K562 (cell line): ENCODE data around the gene OBSCN. TPM values are rescaled to one million over a fixed set of nuclear protein-coding genes. Genes with fewer than 3 reads are reported as not detected.

Source experiments
- ATAC-seq: fragments of 200-7000 bp; cut with Tn5 transposase; 3 replicates; pipeline ENCODE4 v1.9.1; 2020; ENCODE audit warnings: moderate library complexity
- BruUV-seq: library from RNA; stranded (reverse); fragments of 400-500 nt; replicated peaks from 2 replicates; lab custom pipeline; 2021; lab: Mats Ljungman, UMichigan
- CTCF ChIA-PET: fragments of 300-600 bp; formaldehyde crosslinking; extraction: SDS; loops from one replicate; lab custom pipeline; 2021; ENCODE audit warnings: low intra/inter-chr PET ratio; lab: Yijun Ruan, JAX
- POLR2A ChIA-PET: fragments of 300-600, 350-650 bp; sonication (Branson Sonifier 250); formaldehyde crosslinking; extraction: SDS; loops from one replicate; lab custom pipeline; 2021; ENCODE audit warnings: antibody characterized with exemption, inconsistent platforms; lab: Yijun Ruan, JAX
- DNase-seq, 4 experiments: peaks; one replicate each; pipeline versions ENCODE4 v3.0.0 to v3.0.0-alpha.2; 2011 to 2018; ENCODE audit warnings: low spot score in 3 of 4, mixed read lengths in 3 of 4; ENCODE audit errors: extremely low read depth in 1 of 4
- FAIRE-seq: peaks from 2 replicates; lab custom pipeline; 2011; peaks lifted over from hg19 to GRCh38; lab: Jason Lieb, UNC
- H2AFZ ChIP-seq: 2 replicates; pipeline ENCODE4 v1.6.0; 2011; ENCODE audit warnings: low read depth, low read length, control low read depth, inconsistent platforms
- H3K27ac ChIP-seq: fragments of 200-600 bp; 3 replicates; pipeline ENCODE4 v1.8.0; 2011; ENCODE audit warnings: low read depth, mild to moderate bottlenecking, control low read depth, inconsistent platforms, low read length, moderate library complexity, mixed read lengths; ENCODE audit errors: extremely low read depth
- H3K27me3 ChIP-seq, 2 experiments: fragments of 300-600 bp in 1 of 2; 2 replicates in 1 of 2; 3 replicates in 1 of 2; pipeline versions ENCODE4 v1.6.0 to v1.8.0; 2011; ENCODE audit warnings: inconsistent platforms in 2 of 2, low read length in 2 of 2, mild to moderate bottlenecking in 1 of 2, mixed read lengths in 1 of 2, moderate library complexity in 1 of 2; ENCODE audit not compliant: control insufficient read depth in 2 of 2, insufficient read depth in 2 of 2
- H3K36me3 ChIP-seq: fragments of 300-600 bp; 3 replicates; pipeline ENCODE4 v1.8.0; 2011; ENCODE audit warnings: mild to moderate bottlenecking, low read length, inconsistent platforms; ENCODE audit not compliant: control insufficient read depth, insufficient read depth
- H3K4me1 ChIP-seq, 2 experiments: fragments of 200-600 bp in 1 of 2; replicated peaks in 1 of 2; 2 replicates in 1 of 2; 3 replicates in 1 of 2; pipeline versions ENCODE4 v1.5.1 to v1.8.0; 2011; ENCODE audit warnings: inconsistent platforms in 2 of 2, low read length in 2 of 2, mild to moderate bottlenecking in 1 of 2, mixed read lengths in 1 of 2, moderate library complexity in 1 of 2; ENCODE audit not compliant: control insufficient read depth in 2 of 2, insufficient read depth in 2 of 2
- H3K4me2 ChIP-seq: 2 replicates; pipeline ENCODE4 v1.6.1; 2011; ENCODE audit warnings: low read length, control low read depth, inconsistent platforms, mixed read lengths; ENCODE audit not compliant: insufficient read depth
- H3K4me3 ChIP-seq: fragments of 200-600 bp; sonication (generic), shearing (Covaris generic); 2 replicates; pipeline ENCODE4 v1.5.1; 2016; ENCODE audit warnings: control low read depth, inconsistent platforms
- H3K79me2 ChIP-seq: fragments of 200-600 bp; 3 replicates; pipeline ENCODE4 v1.8.0; 2011; ENCODE audit warnings: low read length, inconsistent platforms; ENCODE audit not compliant: control insufficient read depth, insufficient read depth
- H3K9ac ChIP-seq, 2 experiments: 2 replicates each; pipeline versions ENCODE4 v1.6.0 to v1.6.1; 2011; ENCODE audit warnings: low read depth in 2 of 2, low read length in 2 of 2, control low read depth in 1 of 2, inconsistent platforms in 1 of 2, mild to moderate bottlenecking in 1 of 2, mixed read lengths in 1 of 2; ENCODE audit not compliant: insufficient read depth in 1 of 2
- H3K9me1 ChIP-seq: one replicate; pipeline ENCODE4 v1.6.0; 2011; ENCODE audit warnings: inconsistent platforms, mild to moderate bottlenecking, low read length, moderate library complexity; ENCODE audit not compliant: control insufficient read depth, insufficient read depth
- H3K9me3 ChIP-seq: replicated peaks from 2 replicates; pipeline ENCODE4 v1.5.1; 2011; ENCODE audit warnings: low read depth, low read length, inconsistent platforms; ENCODE audit not compliant: control insufficient read depth, insufficient read depth
- H4K20me1 ChIP-seq: replicated peaks from 2 replicates; pipeline ENCODE4 v1.6.1; 2011; ENCODE audit warnings: low read length, inconsistent platforms, mixed read lengths; ENCODE audit not compliant: control insufficient read depth, insufficient read depth
- BRD4 ChIP-seq: fragments of 200-600 bp; sonication (generic); IDR thresholded peaks from 2 replicates; pipeline ENCODE4 v1.6.1; 2017; ENCODE audit warnings: inconsistent platforms
- ESRRB ChIP-seq: fragments of 250-450 bp; sonication (Bioruptor Pico); IDR thresholded peaks from 2 replicates; pipeline ENCODE4 v1.5.0; 2020; ENCODE audit warnings: mild to moderate bottlenecking, moderate library complexity, borderline replicate concordance
- HBP1 ChIP-seq: fragments of 450-650 bp; formaldehyde crosslinking; IDR thresholded peaks from 2 replicates; pipeline ENCODE4 v1.4.0; 2022; ENCODE audit warnings: missing genetic modification characterization
- HNRNPUL1 ChIP-seq: fragments of 200-400 bp; formaldehyde crosslinking; IDR thresholded peaks from 2 replicates; pipeline ENCODE4 v1.6.1; 2017; ENCODE audit warnings: low read length
- HOXB6 ChIP-seq: fragments of 250-450 bp; sonication (Bioruptor Pico); IDR thresholded peaks from 2 replicates; pipeline ENCODE4 v1.5.1; 2022; ENCODE audit warnings: mild to moderate bottlenecking, borderline replicate concordance
- KDM4B ChIP-seq, 2 experiments: fragments of 450-650 bp in 1 of 2; sonication (generic) in 1 of 2; IDR thresholded peaks; 2 replicates each; pipeline ENCODE4 v1.6.1; 2016 to 2017; ENCODE audit warnings: borderline replicate concordance in 2 of 2, antibody characterized with exemption in 1 of 2, low read depth in 1 of 2, mild to moderate bottlenecking in 1 of 2
- KLF10 ChIP-seq: fragments of 250-450 bp; sonication (Bioruptor Pico); IDR thresholded peaks from 2 replicates; pipeline ENCODE4 v1.6.1; 2021; ENCODE audit warnings: matching md5 sums
- KLF6 ChIP-seq: fragments of 250-450 bp; sonication (Bioruptor Pico); IDR thresholded peaks from 2 replicates; pipeline ENCODE4 v1.4.0; 2020; ENCODE audit warnings: mild to moderate bottlenecking, moderate library complexity, borderline replicate concordance
- SPI1 ChIP-seq: IDR thresholded peaks from 2 replicates; pipeline ENCODE4 v1.6.1; 2011; ENCODE audit warnings: low read depth, low read length, control low read depth, borderline replicate concordance
- XRCC5 ChIP-seq: fragments of 200-400 bp; formaldehyde crosslinking; IDR thresholded peaks from 2 replicates; pipeline ENCODE4 v1.6.1; 2017; ENCODE audit warnings: low read depth, mild to moderate bottlenecking, low read length
- ZMIZ1 ChIP-seq, 2 experiments: fragments of 150-350 bp in 1 of 2; IDR thresholded peaks; 2 replicates each; pipeline ENCODE4 v1.6.1; 2012 to 2016; ENCODE audit warnings: low read depth in 2 of 2, low read length in 2 of 2, mild to moderate bottlenecking in 1 of 2, moderate library complexity in 1 of 2
- whole genome bisulfite sequencing: fragments of 100-300 bp; shearing (Covaris generic); methylation state at CpG from one replicate; pipeline ENCODE4 v1.1.6; 2016; ENCODE audit warnings: low coverage, mixed read lengths; ENCODE audit not compliant: insufficient coverage; ENCODE audit errors: missing lambda C conversion rate; 5-methylcytosine and 5-hydroxymethylcytosine counted together
- in situ Hi-C: fragments of 300-500 bp; cut with MboI; formaldehyde crosslinking; loops from 4 replicates; pipeline ENCODE4 v1.15.0; 2018; ENCODE audit warnings: inconsistent platforms, mixed read lengths
- intact Hi-C: fragments of 100-400 bp; cut with micrococcal nuclease; formaldehyde crosslinking; loops from 2 replicates; pipeline ENCODE4 v1.14.2; 2022
- polyA plus RNA-seq, 8 experiments: library from polyadenylated mRNA; depleted of rRNA in 4 of 8; stranded (reverse) in 5 of 8; unstranded in 3 of 8; fragments of >200 nt; fragmentation: Nextera tagmentation in 2 of 8; fragmentation: Illumina TruSeq in 1 of 8; extraction: Ambion mirVana in 2 of 8; extraction: Trizol in 1 of 8; gene quantifications; 2 replicates each; pipeline versions ENCODE4 v1.2.1 to v1.2.3, GENCODE V29; 2011 to 2014; ENCODE audit warnings: inconsistent platforms in 1 of 8, missing spikeins in 1 of 8
- total RNA-seq, 7 experiments: library from RNA; depleted of rRNA in 6 of 7; stranded (reverse); fragments of >200 nt in 6 of 7; fragmentation: Illumina TruSeq in 2 of 7; extraction: Trizol in 2 of 7; gene quantifications; 2 replicates each; pipeline versions ENCODE4 v1.2.1 to v1.2.3, GENCODE V29; 2011 to 2021; ENCODE audit warnings: low replicate concordance in 1 of 7
- TF ChIP-seq, protein P1 (sequence below): fragments of 250-450 bp; sonication (Bioruptor Pico); IDR thresholded peaks from 2 replicates; pipeline ENCODE4 v1.5.0; 2021

Gene OBSCN
- total and polyA plus RNA-seq, 9 of the 15 experiments (the other 6 are each of a cell fraction or from before 2014, with no cell fraction given), result 0.18 to 19.7 (median 3.6) TPM

DNA sequence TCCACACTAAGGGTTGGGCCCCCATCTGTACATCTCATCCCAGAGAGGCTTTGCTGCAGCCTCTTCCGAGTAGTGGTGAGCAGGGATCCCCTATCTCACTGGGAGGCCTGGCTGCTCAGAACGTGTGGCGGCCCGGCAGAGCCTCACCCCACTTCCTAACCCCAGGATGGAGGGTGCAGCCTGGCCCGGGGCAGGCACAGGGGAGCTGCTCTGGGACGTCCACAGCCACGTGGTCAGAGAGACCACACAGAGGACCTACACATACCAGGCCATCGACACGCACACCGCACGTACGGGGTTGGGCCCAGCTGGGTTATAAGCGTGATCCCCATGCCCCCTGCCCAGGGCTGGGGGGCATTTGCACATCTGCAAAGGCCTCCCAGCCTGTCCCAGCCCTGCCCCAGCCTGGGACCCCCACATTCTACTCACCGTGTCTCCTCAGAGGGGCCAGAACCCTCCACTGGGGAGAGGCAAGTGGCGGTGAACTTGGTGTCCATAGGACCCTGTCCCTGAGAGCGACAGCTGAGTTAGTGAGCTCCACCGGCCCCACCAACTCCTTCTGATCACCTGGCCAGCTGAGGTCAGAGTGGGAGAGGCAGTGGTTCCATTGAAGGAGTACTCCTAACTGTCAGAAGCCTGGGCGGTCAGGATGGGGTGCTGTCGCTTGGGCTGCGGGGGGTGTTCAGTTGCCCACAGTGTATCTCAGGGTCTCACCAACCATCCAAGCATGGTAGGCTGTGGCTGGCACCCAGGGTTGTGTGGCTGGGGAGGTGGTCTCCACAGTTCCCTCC is 157.6 kb downstream of the OBSCN start (continued):
- TF ChIP-seq KDM4B (IDR thresholded peaks at IDR 0.05; ENCODE audit: borderline replicate concordance in 2 of 2, low read depth in 1 of 2) (no peak), SPI1 (no peak)

DNA sequence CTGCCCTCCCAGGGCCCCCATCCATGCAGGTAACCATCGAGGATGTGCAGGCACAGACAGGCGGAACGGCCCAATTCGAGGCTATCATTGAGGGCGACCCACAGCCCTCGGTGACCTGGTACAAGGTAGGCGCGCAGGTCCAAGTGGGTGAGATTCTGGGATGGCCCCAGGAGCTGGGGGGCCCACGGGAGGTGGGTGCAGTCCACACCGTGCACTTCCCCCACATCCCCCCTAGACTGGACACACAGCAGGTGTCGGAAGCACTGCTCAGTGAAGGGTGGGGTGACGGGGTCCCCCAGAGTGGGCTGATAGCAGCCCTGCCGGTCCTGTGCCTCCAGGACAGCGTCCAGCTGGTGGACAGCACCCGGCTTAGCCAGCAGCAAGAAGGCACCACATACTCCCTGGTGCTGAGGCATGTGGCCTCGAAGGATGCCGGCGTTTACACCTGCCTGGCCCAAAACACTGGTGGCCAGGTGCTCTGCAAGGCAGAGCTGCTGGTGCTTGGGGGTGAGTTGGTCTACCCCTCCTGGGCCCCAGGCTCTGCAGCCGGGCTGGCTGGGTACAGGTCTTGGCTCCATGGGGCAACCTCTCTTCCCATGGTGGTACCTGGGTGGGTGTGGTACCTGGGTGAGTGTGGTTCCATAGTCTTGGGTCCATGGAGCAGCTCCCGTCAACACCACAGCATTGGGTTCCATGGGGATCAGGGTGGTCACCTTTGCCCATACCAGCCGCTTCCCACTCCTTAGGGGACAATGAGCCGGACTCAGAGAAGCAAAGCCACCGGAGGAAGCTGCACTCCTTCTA is 158.4 kb downstream of the OBSCN start:
- no TSS peak for BruUV-seq
- Histone ChIP-seq H4K20me1 (no peaks in the 10 kb centered on the region), H3K9me1 (no peaks in the 10 kb centered on the region), H2AFZ (no peak overlapping the region), H3K4me1 (peaks cover 38 to 93% of the 10 kb centered on the region in 2 experiments), H3K36me3 (no peaks in the 10 kb centered on the region), H3K4me2 (no peak overlapping the region), H3K27ac (peak overlapping the region; percentile 85; the same call in 1 of the 3 replicates), H3K79me2 (peaks cover 20% of the 10 kb centered on the region; the same call in 2 of the 3 replicates), H3K4me3 (no peak overlapping the region), H3K9me3 (no peaks in the 10 kb centered on the region), H3K9ac (peak overlapping the region in 1 of 2 experiments; percentile 91; a peak in 2 of 4 replicates), H3K27me3 (no peaks in the 10 kb centered on the region)
- ChIA-PET CTCF (no interaction called here), POLR2A (interaction anchor here (0.9 to 1.8 kb wide), 4 partner anchors 9 to 92 kb away, joined by 3 to 5 read pairs (median 4); a partner anchor contains a TSS)
- no peak for DNase-seq
- WGBS, result 90% methylated on average over 23 of the region's 23 CpGs
- peak; percentile 15 for FAIRE-seq
- in situ Hi-C loops, result no loop called here
- no peak for ATAC-seq
- intact Hi-C loops, result no loop called here
- TF ChIP-seq ZMIZ1 (IDR thresholded peaks at IDR 0.05; ENCODE audit: low read depth in 2 of 2, low read length in 2 of 2) (no peak), ESRRB (no peak), KLF10 (no peak), HBP1 (CRISPR knock-in tag) (no peak), XRCC5 (no peak), BRD4 (no peak), KLF6 (no peak), HOXB6 (no peak), HNRNPUL1 (no peak)
- TF ChIP-seq, protein P1, sequence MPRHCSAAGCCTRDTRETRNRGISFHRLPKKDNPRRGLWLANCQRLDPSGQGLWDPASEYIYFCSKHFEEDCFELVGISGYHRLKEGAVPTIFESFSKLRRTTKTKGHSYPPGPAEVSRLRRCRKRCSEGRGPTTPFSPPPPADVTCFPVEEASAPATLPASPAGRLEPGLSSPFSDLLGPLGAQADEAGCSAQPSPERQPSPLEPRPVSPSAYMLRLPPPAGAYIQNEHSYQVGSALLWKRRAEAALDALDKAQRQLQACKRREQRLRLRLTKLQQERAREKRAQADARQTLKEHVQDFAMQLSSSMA (CRISPR knock-in tag), result no peak
